DND-41 (cell line): ENCODE results near the gene LAPTM5.
"Not testable (repeated sequence)": the region's sequence is repeated elsewhere in the genome, so short reads cannot be mapped to it uniquely, and the experiment has no call there.

Experiments used
- ATAC-seq: fragments of 200-7000 bp; cut with Tn5 transposase; 3 replicates; pipeline ENCODE4 v1.9.1; 2021; ENCODE audit warnings: low read depth; ENCODE audit not compliant: insufficient read depth
- DNase-seq: peaks from one replicate; pipeline ENCODE4 v3.0.0-alpha.2; 2020
- H2AFZ ChIP-seq: 2 replicates; pipeline ENCODE4 v1.6.0; 2012; ENCODE audit warnings: low read depth, low read length
- H3K27ac ChIP-seq: 2 replicates; pipeline ENCODE4 v1.5.1; 2012; ENCODE audit warnings: low read length, inconsistent platforms
- H3K27me3 ChIP-seq: fragments of 200-600 bp; sonication (generic); 2 replicates; pipeline ENCODE4 v1.6.0; 2012; ENCODE audit warnings: low read length, mild to moderate bottlenecking, inconsistent platforms; ENCODE audit not compliant: insufficient read depth, poor library complexity
- H3K36me3 ChIP-seq: 2 replicates; pipeline ENCODE4 v1.5.1; 2012; ENCODE audit warnings: low read length, inconsistent platforms; ENCODE audit not compliant: insufficient read depth
- H3K4me1 ChIP-seq: 2 replicates; pipeline ENCODE4 v1.5.1; 2012; ENCODE audit warnings: mild to moderate bottlenecking, low read length; ENCODE audit not compliant: insufficient read depth
- H3K4me2 ChIP-seq: 2 replicates; pipeline ENCODE4 v1.6.0; 2012; ENCODE audit warnings: mild to moderate bottlenecking, moderate library complexity, low read length, inconsistent platforms; ENCODE audit not compliant: insufficient read depth
- H3K4me3 ChIP-seq, 2 experiments: fragments of 200-600 bp in 1 of 2; shearing (Covaris generic) in 1 of 2; 2 replicates each; pipeline ENCODE4 v1.5.1; 2012 to 2016; ENCODE audit warnings: inconsistent platforms in 2 of 2, low read length in 2 of 2, mild to moderate bottlenecking in 2 of 2, low read depth in 1 of 2, moderate library complexity in 1 of 2
- H3K79me2 ChIP-seq: 2 replicates; pipeline ENCODE4 v1.6.0; 2012; ENCODE audit warnings: low read length, inconsistent platforms; ENCODE audit not compliant: insufficient read depth
- H3K9ac ChIP-seq: 2 replicates; pipeline ENCODE4 v1.6.0; 2012; ENCODE audit warnings: low read depth, mild to moderate bottlenecking, inconsistent platforms, low read length, moderate library complexity
- H3K9me3 ChIP-seq: 2 replicates; pipeline ENCODE4 v1.5.1; 2012; ENCODE audit warnings: low read length, moderate library complexity, mild to moderate bottlenecking, inconsistent platforms; ENCODE audit not compliant: insufficient read depth, severe bottlenecking
- H4K20me1 ChIP-seq: 2 replicates; pipeline ENCODE4 v1.6.0; 2012; ENCODE audit warnings: low read length; ENCODE audit not compliant: insufficient read depth
- CTCF ChIP-seq: IDR thresholded peaks from 2 replicates; pipeline ENCODE4 v1.5.1; 2012; ENCODE audit warnings: borderline replicate concordance, low read length, moderate library complexity, mild to moderate bottlenecking; ENCODE audit not compliant: poor library complexity, severe bottlenecking; ENCODE audit errors: extremely low read depth
- EZH2 ChIP-seq: IDR thresholded peaks from 3 replicates; pipeline ENCODE4 v1.6.1; 2012; ENCODE audit warnings: borderline replicate concordance, low read depth, mild to moderate bottlenecking, moderate library complexity, low read length, inconsistent platforms; ENCODE audit not compliant: severe bottlenecking

LAPTM5 gene

DNA sequence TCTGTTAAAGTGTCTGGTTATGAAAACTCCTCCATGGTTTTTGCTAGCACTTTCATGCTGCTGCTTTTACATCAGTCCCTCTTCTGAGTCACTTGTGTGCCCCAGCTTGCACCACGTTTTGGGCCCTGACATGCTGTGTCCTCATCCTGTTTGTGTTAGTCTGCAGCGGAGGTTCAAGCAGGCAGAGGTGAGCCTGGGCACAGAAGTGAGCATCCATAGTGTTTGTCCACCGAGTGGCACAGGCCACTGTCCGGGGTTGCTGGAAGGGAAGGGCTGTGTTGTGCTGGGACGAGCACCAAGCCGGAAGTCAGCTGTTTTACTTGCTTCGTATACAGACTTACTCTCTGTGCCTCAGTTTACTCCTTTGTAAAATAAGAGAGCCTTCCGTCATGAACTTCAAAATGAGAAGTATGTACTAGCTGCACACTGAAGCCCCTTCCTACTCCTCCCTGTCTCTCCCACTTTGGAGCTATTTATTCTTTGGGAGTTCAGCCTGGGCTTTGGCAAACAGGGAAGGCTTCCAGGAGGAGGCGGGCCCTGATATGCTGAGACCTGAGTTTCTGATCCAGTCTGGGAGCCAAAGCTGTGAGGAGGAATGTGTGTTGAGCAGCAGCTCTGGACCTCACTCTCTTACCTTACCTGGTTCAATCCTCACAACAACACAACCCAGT lies 10.7 kb upstream of the LAPTM5 start:
- Histone ChIP-seq H3K4me1 (no peaks in the 10 kb centered on the region), H3K36me3 (no peaks in the 10 kb centered on the region), H3K27ac (no peak overlapping the region), H3K9me3 (no peaks in the 10 kb centered on the region), H3K79me2 (no peaks in the 10 kb centered on the region), H3K4me3 (no peak overlapping the region), H2AFZ (no peak overlapping the region), H3K27me3 (no peaks in the 10 kb centered on the region), H4K20me1 (no peaks in the 10 kb centered on the region), H3K4me2 (no peak overlapping the region), H3K9ac (no peak overlapping the region)
- TF ChIP-seq CTCF, result no peak
- TF ChIP-seq EZH2, result no peak
- DNase-seq (no peak), ATAC-seq (no peak)

GRCh38 chr1:30766948-30767347 lies 9.4 kb upstream of the LAPTM5 start:
- ATAC-seq, H2AFZ ChIP-seq, H3K9ac ChIP-seq: not testable (repeated sequence)

DNA sequence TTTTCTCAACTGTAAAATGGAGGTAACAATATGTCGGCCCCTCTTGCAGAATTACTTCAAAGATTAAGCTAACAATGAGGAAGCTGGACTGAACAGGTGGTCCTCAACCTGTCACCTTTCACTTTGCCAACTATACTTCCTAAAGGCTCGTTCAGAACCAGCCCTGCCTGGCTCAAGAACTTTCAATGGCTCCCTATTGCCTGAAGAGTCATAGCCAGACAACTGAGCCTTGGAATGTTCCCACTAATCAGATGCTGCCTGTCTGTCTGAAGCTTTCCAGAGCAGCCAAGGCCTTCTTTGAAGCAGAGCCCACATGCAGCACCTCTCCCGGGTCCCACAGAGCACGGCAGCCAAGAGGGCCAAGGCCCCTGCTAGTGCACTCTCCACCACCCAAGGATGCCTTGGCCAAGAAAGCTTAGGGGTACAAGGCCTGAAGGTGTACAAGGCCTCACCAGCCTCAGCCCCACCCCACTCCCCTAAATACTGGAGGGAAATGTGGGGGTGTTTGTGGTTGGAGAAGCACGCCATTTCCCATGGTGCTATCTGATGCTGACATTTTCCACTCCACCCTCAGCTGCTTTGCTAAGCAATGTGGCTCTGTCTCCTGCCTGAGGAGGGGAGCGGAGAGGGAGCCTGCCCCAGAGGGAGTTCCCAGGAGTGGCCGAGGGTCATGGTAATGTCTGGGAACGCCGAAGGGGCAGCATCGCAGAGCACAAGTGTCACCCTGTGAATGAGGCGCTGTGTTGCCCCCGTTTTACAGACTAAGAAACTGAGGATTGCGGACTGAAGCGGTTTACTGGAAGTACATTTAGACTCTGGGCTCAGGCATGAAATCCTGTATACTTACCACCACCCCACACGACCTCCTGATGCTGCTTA lies 8.2 kb upstream of the LAPTM5 start:
- Histone ChIP-seq H3K4me3 (no peak overlapping the region), H3K4me2 (no peak overlapping the region)

More at GRCh38 chr1:30766948-30767347, 9.4 kb upstream of the LAPTM5 start:
- H3K27ac ChIP-seq, H4K20me1 ChIP-seq, H3K4me2 ChIP-seq, H3K27me3 ChIP-seq, DNase-seq, H3K79me2 ChIP-seq, H3K9me3 ChIP-seq, H3K4me1 ChIP-seq, H3K36me3 ChIP-seq, H3K4me3 ChIP-seq: not testable (repeated sequence)

More for the DNA sequence above, 8.2 kb upstream of the LAPTM5 start:
- Histone ChIP-seq H3K36me3 (no peaks in the 10 kb centered on the region), H3K9me3 (no peaks in the 10 kb centered on the region), H3K79me2 (no peaks in the 10 kb centered on the region), H3K4me1 (0 out of 2 replicates have a peak, but pooled peaks cover under 1% of the 10 kb centered on the region), H4K20me1 (no peaks in the 10 kb centered on the region), H3K9ac (no peak overlapping the region), H3K27ac (no peak overlapping the region), H3K27me3 (no peaks in the 10 kb centered on the region), H2AFZ (no peak overlapping the region)
- TF ChIP-seq CTCF (no peak), EZH2 (no peak)
- no peak for DNase-seq
- no peak for ATAC-seq
